GM23338 (cell line): ENCODE measurements around the gene SLC29A2. TPM values are rescaled to one million over a fixed set of nuclear protein-coding genes. Genes with fewer than 3 reads are reported as not detected.

Experiments used
- ATAC-seq: fragments of 200-7000 bp; cut with Tn5 transposase; 3 replicates; pipeline ENCODE4 v1.9.1; 2020
- DNase-seq: peaks from one replicate; pipeline ENCODE4 v3.0.0-alpha.2; 2015; ENCODE audit warnings: low spot score
- H2AFZ ChIP-seq: fragments of 200-600 bp; sonication (generic); 2 replicates; pipeline ENCODE4 v1.8.0; 2016; ENCODE audit warnings: antibody characterized with exemption, mild to moderate bottlenecking, moderate library complexity
- H3F3A ChIP-seq: fragments of 200-600 bp; sonication (generic); replicated peaks from 2 replicates; pipeline ENCODE4 v1.8.0; 2017; ENCODE audit warnings: antibody characterized with exemption, mixed run types, low read depth
- H3K27ac ChIP-seq: fragments of 200-600 bp; sonication (generic); 2 replicates; pipeline ENCODE4 v1.6.1; 2016; ENCODE audit warnings: low read depth
- H3K27me3 ChIP-seq: fragments of 200-600 bp; sonication (generic); 2 replicates; pipeline ENCODE4 v1.8.0; 2016; ENCODE audit warnings: mild to moderate bottlenecking, mixed run types, moderate library complexity; ENCODE audit not compliant: insufficient read depth
- H3K36me3 ChIP-seq: fragments of 200-600 bp; sonication (generic); 2 replicates; pipeline ENCODE4 v1.8.0; 2016; ENCODE audit warnings: mild to moderate bottlenecking; ENCODE audit not compliant: insufficient read depth
- H3K4me1 ChIP-seq: fragments of 200-600 bp; sonication (generic); 2 replicates; pipeline ENCODE4 v1.8.0; 2016; ENCODE audit warnings: mild to moderate bottlenecking, moderate library complexity; ENCODE audit not compliant: insufficient read depth
- H3K4me2 ChIP-seq: fragments of 200-600 bp; sonication (generic); 2 replicates; pipeline ENCODE4 v1.7.1; 2017; ENCODE audit warnings: mixed run types
- H3K4me3 ChIP-seq: fragments of 200-600 bp; sonication (generic); 2 replicates; pipeline ENCODE4 v1.6.1; 2016; ENCODE audit warnings: mixed run types
- H3K79me2 ChIP-seq: fragments of 200-600 bp; sonication (generic); replicated peaks from 2 replicates; pipeline ENCODE4 v1.8.0; 2017; ENCODE audit warnings: mild to moderate bottlenecking; ENCODE audit not compliant: insufficient read depth
- H3K9me2 ChIP-seq: fragments of 200-600 bp; sonication (generic); 2 replicates; pipeline ENCODE4 v1.8.0; 2017; ENCODE audit not compliant: insufficient read depth
- H4K20me1 ChIP-seq: fragments of 200-600 bp; sonication (generic); replicated peaks from 2 replicates; pipeline ENCODE4 v1.8.0; 2017; ENCODE audit warnings: mild to moderate bottlenecking; ENCODE audit not compliant: insufficient read depth
- H3K27ac Mint-ChIP-seq: 2 replicates; pipeline ENCODE4 v1.8.0; 2020; ENCODE audit warnings: inconsistent platforms, mild to moderate bottlenecking, moderate library complexity, mixed read lengths
- H3K27me3 Mint-ChIP-seq: 3 replicates; pipeline ENCODE4 v1.8.0; 2022; ENCODE audit warnings: low read depth, mild to moderate bottlenecking, moderate library complexity, mixed read lengths, inconsistent platforms; ENCODE audit not compliant: insufficient read depth, poor library complexity
- H3K36me3 Mint-ChIP-seq: 3 replicates; pipeline ENCODE4 v1.8.0; 2021; ENCODE audit warnings: low read depth, mild to moderate bottlenecking, inconsistent platforms, moderate library complexity, mixed read lengths
- H3K4me1 Mint-ChIP-seq: 3 replicates; pipeline ENCODE4 v1.8.0; 2020; ENCODE audit warnings: mild to moderate bottlenecking, inconsistent platforms, mixed read lengths
- H3K4me3 Mint-ChIP-seq: 3 replicates; pipeline ENCODE4 v1.8.0; 2021; ENCODE audit warnings: moderate library complexity, mild to moderate bottlenecking, inconsistent platforms, mixed read lengths
- H3K9me3 Mint-ChIP-seq: 3 replicates; pipeline ENCODE4 v1.8.0; 2020; ENCODE audit warnings: moderate library complexity, mild to moderate bottlenecking, inconsistent platforms, mixed read lengths
- CREB1 ChIP-seq: fragments of 250-450 bp; sonication (Bioruptor Pico); IDR thresholded peaks from 2 replicates; pipeline ENCODE4 v1.5.0; 2020; ENCODE audit warnings: low read depth, mild to moderate bottlenecking, moderate library complexity
- CTCF ChIP-seq, 2 experiments: fragments of 200-600 bp in 1 of 2; sonication (generic) in 1 of 2; conservative IDR thresholded peaks; 2 replicates each; pipeline versions ENCODE4 v1.5.1 to v1.6.1; 2016 to 2017; ENCODE audit warnings: antibody characterized with exemption in 2 of 2, low read depth in 2 of 2, mild to moderate bottlenecking in 2 of 2, moderate library complexity in 1 of 2
- ETS1 ChIP-seq: IDR thresholded peaks from 2 replicates; pipeline ENCODE4 v1.6.1; 2016; ENCODE audit warnings: antibody characterized with exemption
- EZH2phosphoT487 ChIP-seq: fragments of 200-600 bp; sonication (generic); IDR thresholded peaks from one replicate; pipeline ENCODE4 v1.8.1; 2018; ENCODE audit warnings: antibody characterized with exemption; ENCODE audit not compliant: unreplicated experiment
- JUNB ChIP-seq: IDR thresholded peaks from one replicate; pipeline ENCODE4 v1.6.1; 2016; ENCODE audit warnings: antibody characterized with exemption; ENCODE audit not compliant: unreplicated experiment
- NANOG ChIP-seq: IDR thresholded peaks from 2 replicates; pipeline ENCODE4 v1.6.1; 2016; ENCODE audit warnings: antibody characterized with exemption, borderline replicate concordance
- REST ChIP-seq: IDR thresholded peaks from one replicate; pipeline ENCODE4 v1.6.1; 2018; ENCODE audit warnings: antibody characterized with exemption; ENCODE audit not compliant: unreplicated experiment
- STAT1 ChIP-seq: IDR thresholded peaks from one replicate; pipeline ENCODE4 v1.6.1; 2016; ENCODE audit warnings: antibody characterized with exemption; ENCODE audit not compliant: unreplicated experiment
- ZNF114 ChIP-seq: fragments of 250-450 bp; sonication (Bioruptor Pico); IDR thresholded peaks from 2 replicates; pipeline ENCODE4 v1.5.0; 2020; ENCODE audit warnings: mild to moderate bottlenecking, moderate library complexity
- ZNF331 ChIP-seq: fragments of 250-450 bp; sonication (Bioruptor Pico); IDR thresholded peaks from 2 replicates; pipeline ENCODE4 v1.5.0; 2020; ENCODE audit warnings: low read depth, mild to moderate bottlenecking, moderate library complexity
- ZNF462 ChIP-seq: fragments of 250-450 bp; sonication (Bioruptor Pico); IDR thresholded peaks from 2 replicates; pipeline ENCODE4 v1.5.0; 2020; ENCODE audit warnings: mild to moderate bottlenecking, moderate library complexity
- polyA plus RNA-seq: library from polyadenylated mRNA; unstranded; fragments of >200 nt; fragmentation: Nextera tagmentation; extraction: Ambion mirVana; gene quantifications from 2 replicates; pipeline ENCODE4 v1.2.1, GENCODE V29; 2016
- total RNA-seq: library from RNA; depleted of rRNA; stranded (reverse); fragments of >200 nt; shearing (Covaris generic); gene quantifications from 2 replicates; pipeline ENCODE4 v1.2.3, GENCODE V29; 2014

The SLC29A2 gene
- total and polyA plus RNA-seq, 2 experiments from 2014 or later = 26.0 to 31.1 TPM

- Histone ChIP-seq H3K27me3 (no peaks in the 10 kb centered on the region), H3K79me2 (no peaks in the 10 kb centered on the region), H2AFZ (no peak overlapping the region), H3K9me2 (no peaks in the 10 kb centered on the region), H3K4me1 (peaks cover 7% of the 10 kb centered on the region; the same call in 1 of the 2 replicates), H3K36me3 (no peaks in the 10 kb centered on the region), H3K4me2 (no peak overlapping the region), H4K20me1 (no peaks in the 10 kb centered on the region), H3F3A (0 out of 2 replicates have a peak, but pooled peaks cover 2% of the 10 kb centered on the region), H3K27ac (no peak overlapping the region), H3K4me3 (no peak overlapping the region)
- H3K4me1 Mint-ChIP-seq = peaks cover 24% of the 10 kb centered on the region
- DNase-seq (no peak), ATAC-seq (no peak)
- peaks cover 16% of the 10 kb centered on the region for H3K36me3 Mint-ChIP-seq
- TF ChIP-seq ZNF462 (CRISPR knock-in tag) = no peak
- TF ChIP-seq ZNF114 (CRISPR knock-in tag) = no peak
- TF ChIP-seq REST = no peak
- no peak for TF ChIP-seq ZNF331
- TF ChIP-seq ETS1 = no peak
- no peak for TF ChIP-seq JUNB
- TF ChIP-seq EZH2phosphoT487 = no peak
- no peak for TF ChIP-seq STAT1
- TF ChIP-seq NANOG = no peak
- TF ChIP-seq CTCF (conservative IDR thresholded peaks at IDR 0.05; ENCODE audit: low read depth in 2 of 2) = no peak
- no peak for TF ChIP-seq CREB1 (CRISPR knock-in tag)
- peaks cover 29% of the 10 kb centered on the region for H3K27me3 Mint-ChIP-seq
- H3K4me3 Mint-ChIP-seq = no peak overlapping the region
- H3K9me3 Mint-ChIP-seq = peaks cover 18% of the 10 kb centered on the region
- H3K27ac Mint-ChIP-seq = no peak overlapping the region
These were observed 47.9 kb downstream of the SLC29A2 start for GRCh38 chr11:66323684-66324083.
